Glutamatergic neuron (in vitro differentiated cells): ENCODE measurements around the gene MAGI1. TPM values are rescaled to one million over a fixed set of nuclear protein-coding genes. Genes with fewer than 3 reads are reported as not detected.
A peak's percentile ranks its signal among the peaks of the same experiment; 100 is the strongest.

Experiments used
- DNase-seq: peaks from one replicate; pipeline ENCODE4 v3.0.0; 2022
- H3K27ac Mint-ChIP-seq: one replicate; pipeline ENCODE4 v1.8.0; 2020; ENCODE audit warnings: mild to moderate bottlenecking, mixed read lengths, inconsistent platforms; ENCODE audit not compliant: unreplicated experiment
- H3K27me3 Mint-ChIP-seq: one replicate; pipeline ENCODE4 v1.8.0; 2020; ENCODE audit warnings: mild to moderate bottlenecking, moderate library complexity, mixed read lengths, inconsistent platforms; ENCODE audit not compliant: unreplicated experiment
- H3K36me3 Mint-ChIP-seq: one replicate; pipeline ENCODE4 v1.8.0; 2020; ENCODE audit warnings: mild to moderate bottlenecking, mixed read lengths, inconsistent platforms; ENCODE audit not compliant: unreplicated experiment
- H3K4me1 Mint-ChIP-seq: one replicate; pipeline ENCODE4 v1.8.0; 2020; ENCODE audit warnings: mild to moderate bottlenecking, low read depth, mixed read lengths, inconsistent platforms; ENCODE audit not compliant: unreplicated experiment
- H3K4me3 Mint-ChIP-seq: one replicate; pipeline ENCODE4 v1.8.0; 2020; ENCODE audit warnings: mild to moderate bottlenecking, mixed read lengths, inconsistent platforms; ENCODE audit not compliant: unreplicated experiment
- H3K9me3 Mint-ChIP-seq: one replicate; pipeline ENCODE4 v1.8.0; 2020; ENCODE audit warnings: mild to moderate bottlenecking, moderate library complexity, mixed read lengths, inconsistent platforms; ENCODE audit not compliant: unreplicated experiment
- total RNA-seq: library from RNA; stranded (reverse); fragmentation: NEBNext Ultra II Directional; extraction: Animal tissue kit (Norgen Biotek cat#: 25700); gene quantifications from one replicate; pipeline ENCODE4 v1.2.1, GENCODE V29; 2021; ENCODE audit not compliant: unreplicated experiment
- TF ChIP-seq, protein P1 (sequence below): fragments of 200-600 bp; sonication (generic); IDR thresholded peaks from one replicate; pipeline ENCODE4 v1.5.0; 2021; ENCODE audit not compliant: partially characterized antibody, unreplicated experiment

Gene MAGI1
- total RNA-seq, 1 donor from 2014 or later, result 46.5 TPM

DNA sequence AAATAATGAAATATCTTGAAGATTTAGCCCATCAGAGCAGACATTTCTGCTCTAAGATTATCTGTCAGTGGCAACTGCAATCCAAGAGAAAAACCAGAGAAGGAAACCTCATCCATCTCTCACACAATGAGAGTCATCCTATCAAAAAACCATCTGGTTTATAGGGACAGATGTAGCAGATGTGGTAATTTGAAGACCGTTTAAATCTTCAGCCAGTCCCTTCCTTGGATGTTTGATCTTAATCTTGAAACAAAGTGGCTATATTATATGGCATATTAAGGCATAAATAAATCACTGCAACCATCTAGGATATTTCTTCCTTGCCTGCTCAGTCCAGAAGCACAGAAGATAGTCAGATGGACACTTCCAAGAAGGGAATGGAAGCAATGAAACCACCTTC lies 305.3 kb downstream of the MAGI1 start:
- Mint-ChIP-seq H3K36me3 (no peaks in the 10 kb centered on the region), H3K27me3 (peaks cover 5% of the 10 kb centered on the region), H3K4me3 (no peak overlapping the region), H3K9me3 (peaks cover 2% of the 10 kb centered on the region), H3K4me1 (peaks cover 16% of the 10 kb centered on the region), H3K27ac (no peak overlapping the region)
- TF ChIP-seq, protein P1, sequence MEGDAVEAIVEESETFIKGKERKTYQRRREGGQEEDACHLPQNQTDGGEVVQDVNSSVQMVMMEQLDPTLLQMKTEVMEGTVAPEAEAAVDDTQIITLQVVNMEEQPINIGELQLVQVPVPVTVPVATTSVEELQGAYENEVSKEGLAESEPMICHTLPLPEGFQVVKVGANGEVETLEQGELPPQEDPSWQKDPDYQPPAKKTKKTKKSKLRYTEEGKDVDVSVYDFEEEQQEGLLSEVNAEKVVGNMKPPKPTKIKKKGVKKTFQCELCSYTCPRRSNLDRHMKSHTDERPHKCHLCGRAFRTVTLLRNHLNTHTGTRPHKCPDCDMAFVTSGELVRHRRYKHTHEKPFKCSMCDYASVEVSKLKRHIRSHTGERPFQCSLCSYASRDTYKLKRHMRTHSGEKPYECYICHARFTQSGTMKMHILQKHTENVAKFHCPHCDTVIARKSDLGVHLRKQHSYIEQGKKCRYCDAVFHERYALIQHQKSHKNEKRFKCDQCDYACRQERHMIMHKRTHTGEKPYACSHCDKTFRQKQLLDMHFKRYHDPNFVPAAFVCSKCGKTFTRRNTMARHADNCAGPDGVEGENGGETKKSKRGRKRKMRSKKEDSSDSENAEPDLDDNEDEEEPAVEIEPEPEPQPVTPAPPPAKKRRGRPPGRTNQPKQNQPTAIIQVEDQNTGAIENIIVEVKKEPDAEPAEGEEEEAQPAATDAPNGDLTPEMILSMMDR, result no peak
- DNase-seq, result no peak

DNA sequence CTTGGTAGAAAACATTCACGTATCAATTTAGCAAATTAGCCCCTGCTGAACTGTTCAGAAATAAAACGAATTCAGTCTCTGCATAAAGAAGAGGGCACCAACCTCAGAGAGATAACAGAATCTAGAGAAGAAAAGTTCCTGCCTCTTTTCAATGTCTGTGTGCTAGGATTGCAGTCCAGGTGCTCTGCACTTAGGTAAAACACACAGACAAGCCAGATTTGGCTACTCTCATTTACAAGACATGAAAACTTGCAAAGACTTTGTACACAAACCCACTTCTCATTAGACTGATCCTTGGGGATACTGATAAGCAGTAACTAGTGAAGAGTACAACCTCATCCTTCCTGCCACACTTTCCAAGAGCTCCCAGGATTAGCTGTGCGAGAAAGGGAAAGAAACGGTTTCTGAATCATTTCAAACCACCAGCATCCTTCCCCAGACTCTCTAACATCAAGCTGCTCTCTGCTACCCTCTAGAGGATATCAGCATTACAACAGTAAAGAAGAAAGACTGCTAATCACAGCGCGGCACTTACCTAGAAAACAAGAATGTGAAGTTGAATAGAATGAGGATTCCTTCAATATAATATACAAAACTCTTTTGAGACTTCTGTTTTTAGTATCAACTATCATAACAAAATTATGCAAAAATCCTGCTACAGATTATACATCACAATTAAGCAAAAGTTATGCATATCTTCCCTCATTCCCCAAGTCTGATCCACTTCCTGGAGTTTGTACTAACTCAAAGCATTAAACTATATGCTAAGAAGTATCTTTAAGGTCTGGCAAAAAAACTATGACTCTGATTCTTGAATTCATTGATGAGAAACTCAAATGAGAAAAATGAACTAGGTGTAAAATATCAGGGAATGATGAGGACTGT lies 306.4 kb downstream of the MAGI1 start:
- H3K9me3 Mint-ChIP-seq, result no peaks in the 10 kb centered on the region
- TF ChIP-seq, protein P1, result peak; percentile 72
- H3K4me1 Mint-ChIP-seq, result peaks cover 18% of the 10 kb centered on the region
- no peak overlapping the region for H3K27ac Mint-ChIP-seq
- peaks cover 2% of the 10 kb centered on the region for H3K27me3 Mint-ChIP-seq
- no peak for DNase-seq
- H3K36me3 Mint-ChIP-seq, result no peaks in the 10 kb centered on the region
- H3K4me3 Mint-ChIP-seq, result no peak overlapping the region

DNA sequence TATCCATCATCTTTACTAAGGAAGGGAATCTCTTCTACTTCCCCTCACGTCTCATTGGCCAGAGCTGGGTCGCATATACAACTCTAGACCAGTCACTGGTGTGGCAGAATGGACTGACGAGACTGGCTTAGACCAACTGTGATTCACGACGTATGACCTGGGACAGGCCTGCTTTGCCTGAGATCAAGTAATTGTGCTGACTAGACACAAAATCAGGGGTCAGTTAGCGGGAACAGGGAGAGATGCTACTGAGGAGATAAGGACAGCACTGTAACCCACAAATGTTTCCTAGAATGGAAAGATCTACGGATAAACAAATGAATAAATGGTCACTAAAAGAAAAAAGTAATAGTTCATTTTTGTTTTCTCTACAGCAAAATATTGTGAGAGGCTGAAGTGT lies 308.3 kb downstream of the MAGI1 start:
- no peak overlapping the region for H3K4me3 Mint-ChIP-seq
- no peak overlapping the region for H3K27ac Mint-ChIP-seq
- DNase-seq, result no peak
- TF ChIP-seq, protein P1, result no peak
- no peaks in the 10 kb centered on the region for H3K9me3 Mint-ChIP-seq
- no peaks in the 10 kb centered on the region for H3K36me3 Mint-ChIP-seq
- peaks cover 18% of the 10 kb centered on the region for H3K4me1 Mint-ChIP-seq
- H3K27me3 Mint-ChIP-seq, result no peaks in the 10 kb centered on the region

DNA sequence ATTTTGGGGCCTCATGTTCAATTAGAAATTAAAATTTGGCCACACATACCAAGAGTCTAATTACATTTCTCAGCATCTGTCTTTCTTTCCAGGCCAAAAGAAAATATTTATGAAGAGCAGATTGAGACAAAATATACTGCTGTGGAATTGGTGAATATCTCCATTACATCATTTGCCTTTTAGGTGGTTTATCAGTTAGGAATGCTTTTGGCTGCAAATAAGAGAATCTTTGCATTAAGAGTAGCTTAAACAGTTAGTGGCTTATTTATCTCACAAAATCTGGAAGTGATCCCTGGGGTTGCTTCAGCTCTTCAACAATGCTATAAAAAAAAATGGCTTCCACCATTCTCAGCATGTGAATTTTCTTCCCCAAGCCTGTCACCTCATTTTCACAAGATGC lies 308.7 kb downstream of the MAGI1 start:
- Mint-ChIP-seq H3K36me3 (no peaks in the 10 kb centered on the region), H3K9me3 (no peaks in the 10 kb centered on the region), H3K27me3 (no peaks in the 10 kb centered on the region), H3K4me1 (peaks cover 13% of the 10 kb centered on the region), H3K4me3 (no peak overlapping the region), H3K27ac (no peak overlapping the region)
- DNase-seq, result no peak
- TF ChIP-seq, protein P1, result no peak

DNA sequence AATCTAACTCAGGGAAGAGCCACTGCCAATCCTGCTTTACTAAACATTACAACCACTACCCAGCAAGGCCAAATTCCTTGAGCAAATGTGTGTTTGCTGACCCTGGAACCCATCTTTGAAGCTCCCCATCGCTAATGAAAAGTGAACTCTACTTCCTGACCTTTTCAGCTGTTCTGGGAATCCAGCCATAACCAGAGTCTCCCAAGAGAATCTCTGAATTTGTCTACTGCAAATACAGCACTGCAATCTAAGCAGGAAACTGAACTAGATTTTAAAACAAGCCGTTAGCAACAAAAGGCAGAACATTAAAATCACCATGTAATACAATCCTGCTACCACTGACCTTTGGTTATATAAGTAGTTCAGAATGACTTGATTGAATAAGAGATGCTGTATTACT lies 309.2 kb downstream of the MAGI1 start:
- TF ChIP-seq, protein P1, result no peak
- no peaks in the 10 kb centered on the region for H3K36me3 Mint-ChIP-seq
- H3K4me1 Mint-ChIP-seq, result peaks cover 13% of the 10 kb centered on the region
- no peak overlapping the region for H3K4me3 Mint-ChIP-seq
- no peak overlapping the region for H3K27ac Mint-ChIP-seq
- H3K27me3 Mint-ChIP-seq, result no peaks in the 10 kb centered on the region
- H3K9me3 Mint-ChIP-seq, result no peaks in the 10 kb centered on the region
- no peak for DNase-seq
